Suprapubic skin (tissue), 4 donors: ENCODE measurements around the gene PEA15. TPM values are rescaled to one million over a fixed set of nuclear protein-coding genes. Genes with fewer than 3 reads are reported as not detected.

Experiments used
- DNase-seq, 2 donors: peaks; one replicate each; pipeline ENCODE4 v3.0.0-alpha.2; 2019; ENCODE audit warnings: low spot score in 2 of 2
- H3K27ac ChIP-seq: fragments of 200-600 bp; sonication (generic); one replicate; pipeline ENCODE4 v1.5.1; 2019
- H3K27me3 ChIP-seq: fragments of 200-600 bp; sonication (generic); one replicate; pipeline ENCODE4 v1.5.1; 2019
- H3K36me3 ChIP-seq: fragments of 200-600 bp; sonication (generic); one replicate; pipeline ENCODE4 v1.5.1; 2019
- H3K4me1 ChIP-seq: fragments of 200-600 bp; sonication (generic); one replicate; pipeline ENCODE4 v1.5.1; 2019
- H3K4me3 ChIP-seq: fragments of 200-600 bp; sonication (generic); one replicate; pipeline ENCODE4 v1.5.1; 2019; ENCODE audit warnings: mild to moderate bottlenecking
- H3K9me3 ChIP-seq: fragments of 200-600 bp; sonication (generic); one replicate; pipeline ENCODE4 v1.5.1; 2019
- CTCF ChIP-seq, 2 donors: fragments of 200-600 bp in 1 of 2; fragments of 450-650 bp in 1 of 2; sonication (generic) in 1 of 2; IDR thresholded peaks; one replicate each; pipeline ENCODE4 v1.5.1; 2016 to 2019; ENCODE audit warnings: antibody characterized with exemption in 2 of 2, mild to moderate bottlenecking in 1 of 2, moderate library complexity in 1 of 2
- EP300 ChIP-seq: sonication (generic); formaldehyde crosslinking; IDR thresholded peaks from one replicate; pipeline ENCODE4 v1.6.1; 2017; ENCODE audit warnings: antibody characterized with exemption
- POLR2A ChIP-seq, 2 donors: fragments of 450-650 bp; IDR thresholded peaks; one replicate each; pipeline ENCODE4 v1.6.1; 2017; ENCODE audit warnings: antibody characterized with exemption in 2 of 2, mild to moderate bottlenecking in 2 of 2, moderate library complexity in 2 of 2
- POLR2AphosphoS5 ChIP-seq, 3 donors: sonication (generic); formaldehyde crosslinking; IDR thresholded peaks; one replicate each; pipeline ENCODE4 v1.6.1; 2017; ENCODE audit warnings: antibody characterized with exemption in 3 of 3
- WGBS: methylation state at CpG from one replicate; pipeline ENCODE4 v1.1.5; 2018; 5-methylcytosine and 5-hydroxymethylcytosine counted together
- total RNA-seq, 4 donors: library from RNA; depleted of rRNA; stranded (reverse); fragments of >200 nt; gene quantifications; one replicate each; pipeline ENCODE4 v1.1.0, GENCODE V29; 2016

The PEA15 gene
- total RNA-seq, 4 donors from 2014 or later, result 51.0 to 82.6 (median 61.5) TPM

GRCh38 chr1:160177667-160178066, 27.5 kb upstream of the PEA15 start:
- TF ChIP-seq POLR2AphosphoS5 (IDR thresholded peaks at IDR 0.05), result no peak
- Histone ChIP-seq H3K4me1 (no peaks in the 10 kb centered on the region), H3K27me3 (no peaks in the 10 kb centered on the region), H3K27ac (no peak overlapping the region), H3K9me3 (no peaks in the 10 kb centered on the region), H3K36me3 (no peaks in the 10 kb centered on the region), H3K4me3 (no peak overlapping the region)
- DNase-seq, result no peak
- 84% methylated on average over 1 of the region's 1 CpG for WGBS

GRCh38 chr1:160178731-160179130, 26.5 kb upstream of the PEA15 start:
- no peak for DNase-seq
- Histone ChIP-seq H3K27me3 (no peaks in the 10 kb centered on the region), H3K9me3 (no peaks in the 10 kb centered on the region), H3K27ac (no peak overlapping the region), H3K4me3 (no peak overlapping the region), H3K4me1 (no peaks in the 10 kb centered on the region), H3K36me3 (no peaks in the 10 kb centered on the region)
- WGBS, result 95% methylated on average over 2 of the region's 2 CpGs
- TF ChIP-seq POLR2AphosphoS5 (IDR thresholded peaks at IDR 0.05), result no peak
- TF ChIP-seq CTCF (IDR thresholded peaks at IDR 0.05), result no peak
- TF ChIP-seq POLR2A (IDR thresholded peaks at IDR 0.05), result no peak
- TF ChIP-seq EP300, result no peak

GRCh38 chr1:160179336-160179735, 25.8 kb upstream of the PEA15 start:
- TF ChIP-seq EP300 (no peak), CTCF (IDR thresholded peaks at IDR 0.05) (no peak), POLR2AphosphoS5 (IDR thresholded peaks at IDR 0.05) (no peak), POLR2A (IDR thresholded peaks at IDR 0.05) (no peak)
- DNase-seq, result no peak
- WGBS, result 55% methylated on average over 4 of the region's 4 CpGs

GRCh38 chr1:160186246-160186645, 18.9 kb upstream of the PEA15 start:
- WGBS, result 89% methylated on average over 7 of the region's 7 CpGs
- TF ChIP-seq POLR2AphosphoS5 (IDR thresholded peaks at IDR 0.05) (no peak), POLR2A (IDR thresholded peaks at IDR 0.05) (no peak), EP300 (no peak), CTCF (IDR thresholded peaks at IDR 0.05) (no peak)
- Histone ChIP-seq H3K27ac (no peak overlapping the region), H3K27me3 (no peaks in the 10 kb centered on the region), H3K9me3 (no peaks in the 10 kb centered on the region), H3K4me3 (no peak overlapping the region), H3K4me1 (peaks cover 8% of the 10 kb centered on the region), H3K36me3 (no peaks in the 10 kb centered on the region)
- no peak for DNase-seq

More at GRCh38 chr1:160179336-160179735, 25.8 kb upstream of the PEA15 start:
- no peaks in the 10 kb centered on the region for H3K36me3 ChIP-seq
- no peaks in the 10 kb centered on the region for H3K27me3 ChIP-seq
- H3K27ac ChIP-seq, result no peak overlapping the region
- no peaks in the 10 kb centered on the region for H3K4me1 ChIP-seq
- no peak overlapping the region for H3K4me3 ChIP-seq
- H3K9me3 ChIP-seq, result no peaks in the 10 kb centered on the region

- Histone ChIP-seq H3K4me1 (peaks cover 8% of the 10 kb centered on the region), H3K27me3 (no peaks in the 10 kb centered on the region), H3K9me3 (no peaks in the 10 kb centered on the region), H3K36me3 (no peaks in the 10 kb centered on the region), H3K27ac (no peak overlapping the region), H3K4me3 (no peak overlapping the region)
- DNase-seq, result no peak
- TF ChIP-seq POLR2A (IDR thresholded peaks at IDR 0.05), result no peak
- TF ChIP-seq CTCF (IDR thresholded peaks at IDR 0.05), result no peak
- no peak for TF ChIP-seq EP300
- no peak for TF ChIP-seq POLR2AphosphoS5 (IDR thresholded peaks at IDR 0.05)
- 75% methylated on average over 2 of the region's 2 CpGs for WGBS
Observed at GRCh38 chr1:160186729-160187128, 18.5 kb upstream of the PEA15 start.

GRCh38 chr1:160187407-160187806, 17.8 kb upstream of the PEA15 start:
- no peak for DNase-seq
- Histone ChIP-seq H3K27me3 (no peaks in the 10 kb centered on the region), H3K27ac (no peak overlapping the region), H3K4me3 (no peak overlapping the region), H3K4me1 (peaks cover 8% of the 10 kb centered on the region), H3K36me3 (no peaks in the 10 kb centered on the region), H3K9me3 (no peaks in the 10 kb centered on the region)
- TF ChIP-seq POLR2AphosphoS5 (IDR thresholded peaks at IDR 0.05), result no peak
- TF ChIP-seq POLR2A (IDR thresholded peaks at IDR 0.05), result no peak
- no peak for TF ChIP-seq EP300
- no peak for TF ChIP-seq CTCF (IDR thresholded peaks at IDR 0.05)
- WGBS, result 83% methylated on average over 7 of the region's 7 CpGs
